ENCODE results near the gene CEP250. TPM values are rescaled to one million over a fixed set of nuclear protein-coding genes. Genes with fewer than 3 reads are reported as not detected.

The CEP250 gene
- total RNA-seq, 1 donor from 2014 or later, result 55.4 TPM

DNA sequence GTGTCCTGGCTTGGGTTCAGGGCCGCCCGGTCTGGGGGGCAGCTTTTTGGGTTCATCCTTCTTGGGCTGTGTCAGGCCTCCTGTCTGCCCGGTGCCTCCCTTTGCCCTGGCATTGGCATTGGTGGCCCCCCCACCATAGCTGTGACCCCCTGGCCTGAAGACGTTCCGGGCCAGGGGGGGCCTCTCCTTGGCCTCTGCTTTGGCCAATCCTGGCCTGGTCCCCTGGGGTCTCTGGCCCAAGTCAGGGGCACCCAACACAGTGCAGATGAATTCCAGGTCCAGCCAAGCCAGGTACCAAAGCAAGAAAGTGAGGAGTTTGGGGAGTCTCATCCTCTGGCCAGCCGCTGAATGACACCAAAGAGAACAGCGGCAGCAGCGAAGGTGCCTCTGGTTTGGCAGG lies 17.8 kb upstream of the CEP250 start:
- no peak for DNase-seq (ENCODE audit: low spot score)
- TF ChIP-seq, protein P1, sequence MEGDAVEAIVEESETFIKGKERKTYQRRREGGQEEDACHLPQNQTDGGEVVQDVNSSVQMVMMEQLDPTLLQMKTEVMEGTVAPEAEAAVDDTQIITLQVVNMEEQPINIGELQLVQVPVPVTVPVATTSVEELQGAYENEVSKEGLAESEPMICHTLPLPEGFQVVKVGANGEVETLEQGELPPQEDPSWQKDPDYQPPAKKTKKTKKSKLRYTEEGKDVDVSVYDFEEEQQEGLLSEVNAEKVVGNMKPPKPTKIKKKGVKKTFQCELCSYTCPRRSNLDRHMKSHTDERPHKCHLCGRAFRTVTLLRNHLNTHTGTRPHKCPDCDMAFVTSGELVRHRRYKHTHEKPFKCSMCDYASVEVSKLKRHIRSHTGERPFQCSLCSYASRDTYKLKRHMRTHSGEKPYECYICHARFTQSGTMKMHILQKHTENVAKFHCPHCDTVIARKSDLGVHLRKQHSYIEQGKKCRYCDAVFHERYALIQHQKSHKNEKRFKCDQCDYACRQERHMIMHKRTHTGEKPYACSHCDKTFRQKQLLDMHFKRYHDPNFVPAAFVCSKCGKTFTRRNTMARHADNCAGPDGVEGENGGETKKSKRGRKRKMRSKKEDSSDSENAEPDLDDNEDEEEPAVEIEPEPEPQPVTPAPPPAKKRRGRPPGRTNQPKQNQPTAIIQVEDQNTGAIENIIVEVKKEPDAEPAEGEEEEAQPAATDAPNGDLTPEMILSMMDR (IDR thresholded peaks at IDR 0.05), result no peak
- TF ChIP-seq EZH2phosphoT487 (IDR thresholded peaks at IDR 0.05) (no peak), EZH2 (IDR thresholded peaks at IDR 0.05) (no peak)
- no peaks in the 10 kb centered on the region for H3K27me3 ChIP-seq
- H3K27ac ChIP-seq, result peak overlapping the region; percentile 72
- H4K20me1 ChIP-seq (ENCODE audit: low read depth), result no peaks in the 10 kb centered on the region
- H3K36me3 ChIP-seq, result no peaks in the 10 kb centered on the region
- H3K27me3 Mint-ChIP-seq (ENCODE audit: insufficient read depth, low read depth), result peaks cover 3% of the 10 kb centered on the region
- peaks cover 39% of the 10 kb centered on the region for H3K4me1 Mint-ChIP-seq
- H3K4me3 ChIP-seq, result no peak overlapping the region
- no peak overlapping the region for H3K9ac ChIP-seq
- H3K27ac Mint-ChIP-seq, result no peak overlapping the region
- H2AFZ ChIP-seq (replicated peaks), result peak overlapping the region; percentile 85
- no peaks in the 10 kb centered on the region for H3K79me2 ChIP-seq (ENCODE audit: low read depth)
- H3K4me2 ChIP-seq, result peak overlapping the region; percentile 17
- peaks cover 2% of the 10 kb centered on the region for H3K9me3 Mint-ChIP-seq
- H3K36me3 Mint-ChIP-seq, result no peaks in the 10 kb centered on the region
- no peaks in the 10 kb centered on the region for H3K9me3 ChIP-seq (ENCODE audit: low read depth)
- H3K4me3 Mint-ChIP-seq, result no peak overlapping the region
- peaks cover 6% of the 10 kb centered on the region for H3F3A ChIP-seq (ENCODE audit: low read depth)
- peaks cover 38% of the 10 kb centered on the region for H3K4me1 ChIP-seq

DNA sequence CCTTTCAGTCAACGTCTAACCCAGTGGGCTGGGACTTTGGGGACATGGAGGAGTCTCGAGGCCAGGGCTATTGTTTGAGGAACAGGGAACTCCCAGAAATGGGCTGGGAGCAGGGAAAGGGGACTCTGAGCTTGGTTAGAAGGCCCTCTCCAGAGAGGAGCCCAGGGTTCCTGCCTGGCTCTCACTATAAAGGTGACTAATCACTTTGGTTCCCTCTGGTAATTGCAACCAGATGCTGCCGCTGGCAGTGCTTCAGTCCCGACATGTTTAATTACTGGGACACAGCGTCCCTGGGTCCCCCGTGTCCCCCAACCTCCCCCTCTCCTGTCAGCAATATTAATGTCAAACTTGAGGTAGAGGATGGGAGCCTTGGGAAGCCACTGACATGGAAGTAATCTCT lies 12.4 kb upstream of the CEP250 start:
- Histone ChIP-seq H2AFZ (replicated peaks) (no peak overlapping the region), H3K27me3 (no peaks in the 10 kb centered on the region), H3F3A (ENCODE audit: low read depth) (peaks cover 8% of the 10 kb centered on the region), H3K79me2 (ENCODE audit: low read depth) (no peaks in the 10 kb centered on the region), H3K9ac (no peak overlapping the region), H3K4me3 (no peak overlapping the region), H3K27ac (no peak overlapping the region), H3K9me3 (ENCODE audit: low read depth) (no peaks in the 10 kb centered on the region), H3K4me2 (no peak overlapping the region), H3K4me1 (peaks cover 5% of the 10 kb centered on the region), H3K36me3 (no peaks in the 10 kb centered on the region), H4K20me1 (ENCODE audit: low read depth) (no peaks in the 10 kb centered on the region)
- H3K36me3 Mint-ChIP-seq, result no peaks in the 10 kb centered on the region
- no peak overlapping the region for H3K4me3 Mint-ChIP-seq
- H3K27me3 Mint-ChIP-seq (ENCODE audit: insufficient read depth, low read depth), result peaks cover 3% of the 10 kb centered on the region
- TF ChIP-seq EZH2phosphoT487 (IDR thresholded peaks at IDR 0.05) (no peak), EZH2 (IDR thresholded peaks at IDR 0.05) (no peak)
- TF ChIP-seq, protein P1 (IDR thresholded peaks at IDR 0.05), result no peak
- H3K4me1 Mint-ChIP-seq, result peaks cover 25% of the 10 kb centered on the region
- peaks cover 2% of the 10 kb centered on the region for H3K9me3 Mint-ChIP-seq
- no peak overlapping the region for H3K27ac Mint-ChIP-seq
- DNase-seq (ENCODE audit: low spot score), result no peak

DNA sequence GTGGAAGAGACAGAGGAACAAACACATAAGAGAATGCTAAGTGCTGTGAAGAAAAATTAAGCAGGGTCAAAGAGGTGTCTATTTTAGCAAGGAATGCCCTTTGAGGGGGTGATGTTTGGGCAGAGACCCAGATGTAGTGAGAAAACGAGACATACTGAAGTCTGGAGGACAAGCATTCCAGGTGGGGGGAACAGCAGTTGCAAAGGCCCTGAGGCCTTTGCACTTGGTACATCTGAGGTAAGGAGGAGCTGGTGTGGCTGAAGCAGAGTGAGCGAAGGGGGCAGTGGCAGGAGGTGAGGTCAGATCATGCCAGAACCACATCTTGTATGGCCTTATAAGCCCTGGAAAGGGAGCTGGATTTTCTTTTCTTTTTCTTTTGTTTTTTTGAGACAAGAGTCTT lies 11.2 kb upstream of the CEP250 start:
- H4K20me1 ChIP-seq (ENCODE audit: low read depth), result no peaks in the 10 kb centered on the region
- Mint-ChIP-seq H3K27ac (no peak overlapping the region), H3K4me3 (no peak overlapping the region), H3K36me3 (no peaks in the 10 kb centered on the region), H3K4me1 (peaks cover 13% of the 10 kb centered on the region), H3K9me3 (peaks cover 2% of the 10 kb centered on the region), H3K27me3 (ENCODE audit: insufficient read depth, low read depth) (no peaks in the 10 kb centered on the region)
- DNase-seq (ENCODE audit: low spot score), result no peak
- H3F3A ChIP-seq (ENCODE audit: low read depth), result peaks cover 8% of the 10 kb centered on the region
- no peaks in the 10 kb centered on the region for H3K79me2 ChIP-seq (ENCODE audit: low read depth)
- H3K36me3 ChIP-seq, result no peaks in the 10 kb centered on the region
- H3K27me3 ChIP-seq, result no peaks in the 10 kb centered on the region
- no peak overlapping the region for H2AFZ ChIP-seq (replicated peaks)
- TF ChIP-seq, protein P1 (IDR thresholded peaks at IDR 0.05), result no peak
- TF ChIP-seq EZH2phosphoT487 (IDR thresholded peaks at IDR 0.05) (no peak), EZH2 (IDR thresholded peaks at IDR 0.05) (no peak)
- H3K9me3 ChIP-seq (ENCODE audit: low read depth), result no peaks in the 10 kb centered on the region
- H3K9ac ChIP-seq, result no peak overlapping the region
- no peak overlapping the region for H3K27ac ChIP-seq
- H3K4me2 ChIP-seq, result no peak overlapping the region
- H3K4me3 ChIP-seq, result no peak overlapping the region
- H3K4me1 ChIP-seq, result no peaks in the 10 kb centered on the region

Measured in neural progenitor cell (in vitro differentiated cells).